CD14-positive monocyte (primary cell): Measurements from ENCODE around the gene AOC1. TPM values are rescaled to one million over a fixed set of nuclear protein-coding genes. Genes with fewer than 3 reads are reported as not detected.
A peak's percentile ranks its signal among the peaks of the same experiment; 100 is the strongest.

Experiments used
- DNase-seq, 3 donors: peaks; one replicate each; pipeline ENCODE4 v3.0.0-alpha.2; 2011 to 2022
- H2AFZ ChIP-seq: 2 replicates; pipeline ENCODE4 v1.6.0; 2012; ENCODE audit warnings: mild to moderate bottlenecking, low read depth, low read length, inconsistent platforms; ENCODE audit not compliant: insufficient read depth, poor library complexity, severe bottlenecking
- H3K27ac ChIP-seq, 2 donors: 1 replicate in 1 of 2; 2 replicates in 1 of 2; pipeline ENCODE4 v1.5.1; 2012 to 2013; ENCODE audit warnings: low read length in 2 of 2, control low read depth in 1 of 2, inconsistent platforms in 1 of 2, low read depth in 1 of 2, mild to moderate bottlenecking in 1 of 2
- H3K27me3 ChIP-seq, 2 donors: one replicate each; pipeline versions ENCODE4 v1.6.0 to v1.6.1; 2011 to 2013; ENCODE audit warnings: low read length in 2 of 2; ENCODE audit not compliant: control insufficient read depth in 2 of 2, insufficient read depth in 2 of 2
- H3K36me3 ChIP-seq, 2 donors: replicated peaks in 1 of 2; 1 replicate in 1 of 2; 2 replicates in 1 of 2; pipeline versions ENCODE4 v1.5.1 to v1.6.1; 2012 to 2013; ENCODE audit warnings: low read length in 2 of 2, control low read depth in 1 of 2, inconsistent platforms in 1 of 2, mild to moderate bottlenecking in 1 of 2; ENCODE audit not compliant: insufficient read depth in 2 of 2, control insufficient read depth in 1 of 2
- H3K4me1 ChIP-seq, 2 donors: 1 replicate in 1 of 2; 2 replicates in 1 of 2; pipeline versions ENCODE4 v1.5.1 to v1.6.1; 2012 to 2013; ENCODE audit warnings: low read length in 2 of 2, control low read depth in 1 of 2, inconsistent platforms in 1 of 2, mild to moderate bottlenecking in 1 of 2, moderate library complexity in 1 of 2; ENCODE audit not compliant: insufficient read depth in 2 of 2, control insufficient read depth in 1 of 2
- H3K4me2 ChIP-seq: replicated peaks from 2 replicates; pipeline ENCODE3; 2012; ENCODE audit warnings: low read length, moderate library complexity, mild to moderate bottlenecking; ENCODE audit not compliant: poor library complexity, severe bottlenecking; ENCODE audit errors: extremely low read depth
- H3K4me3 ChIP-seq, 3 experiments: fragments of 200-600 bp in 1 of 3; sonication (generic) in 1 of 3; replicated peaks in 1 of 3; 1 replicate in 2 of 3; 2 replicates in 1 of 3; pipeline ENCODE4 v1.5.1; 2011 to 2013; ENCODE audit warnings: low read length in 3 of 3, mild to moderate bottlenecking in 3 of 3, control low read depth in 2 of 3, low read depth in 2 of 3, inconsistent platforms in 1 of 3, moderate library complexity in 1 of 3
- H3K79me2 ChIP-seq: 2 replicates; pipeline ENCODE4 v1.6.0; 2012; ENCODE audit warnings: mild to moderate bottlenecking, control low read depth, inconsistent platforms, low read length, moderate library complexity; ENCODE audit not compliant: insufficient read depth
- H3K9ac ChIP-seq: 2 replicates; pipeline ENCODE4 v1.6.0; 2017; ENCODE audit warnings: low read length, mild to moderate bottlenecking; ENCODE audit not compliant: insufficient read depth, poor library complexity, severe bottlenecking
- H3K9me3 ChIP-seq, 2 donors: replicated peaks in 1 of 2; 1 replicate in 1 of 2; 2 replicates in 1 of 2; pipeline versions ENCODE4 v1.5.1 to v1.6.1; 2012 to 2013; ENCODE audit warnings: low read length in 2 of 2, control low read depth in 1 of 2; ENCODE audit not compliant: control insufficient read depth in 1 of 2, insufficient read depth in 1 of 2
- H4K20me1 ChIP-seq: 2 replicates; pipeline ENCODE4 v1.6.0; 2012; ENCODE audit warnings: mild to moderate bottlenecking, low read length, control low read depth, moderate library complexity; ENCODE audit not compliant: insufficient read depth
- H3K27ac Mint-ChIP-seq, 7 donors: one replicate each; pipeline ENCODE4 v1.8.0; 2020; ENCODE audit warnings: mild to moderate bottlenecking in 7 of 7, mixed read lengths in 7 of 7, moderate library complexity in 6 of 7, inconsistent platforms in 2 of 7
- H3K27me3 Mint-ChIP-seq, 3 donors: one replicate each; pipeline ENCODE4 v1.8.0; 2021 to 2022; ENCODE audit warnings: low read depth in 3 of 3, mild to moderate bottlenecking in 3 of 3, mixed read lengths in 3 of 3, moderate library complexity in 3 of 3, inconsistent platforms in 1 of 3
- H3K36me3 Mint-ChIP-seq, 2 donors: one replicate each; pipeline ENCODE4 v1.8.0; 2020; ENCODE audit warnings: mixed read lengths in 2 of 2, inconsistent platforms in 1 of 2, mild to moderate bottlenecking in 1 of 2
- H3K4me1 Mint-ChIP-seq: one replicate; pipeline ENCODE4 v1.8.0; 2020; ENCODE audit warnings: mild to moderate bottlenecking, mixed read lengths
- H3K4me3 Mint-ChIP-seq, 2 donors: one replicate each; pipeline ENCODE4 v1.8.0; 2020; ENCODE audit warnings: mild to moderate bottlenecking in 2 of 2, mixed read lengths in 2 of 2, moderate library complexity in 1 of 2
- H3K9me3 Mint-ChIP-seq, 7 donors: one replicate each; pipeline ENCODE4 v1.8.0; 2020 to 2022; ENCODE audit warnings: mixed read lengths in 7 of 7, mild to moderate bottlenecking in 6 of 7, moderate library complexity in 6 of 7, inconsistent platforms in 2 of 7
- CTCF ChIP-seq: fragments of 200-600 bp; IDR thresholded peaks from one replicate; pipeline ENCODE4 v1.8.0; 2022; ENCODE audit warnings: antibody characterized with exemption, mild to moderate bottlenecking
- WGBS: methylation state at CpG from one replicate; pipeline ENCODE4 v1.1.5; 2013; ENCODE audit warnings: missing lambda C conversion rate; ENCODE audit not compliant: insufficient coverage; 5-methylcytosine and 5-hydroxymethylcytosine counted together
- intact Hi-C, 2 donors: fragments of 100-400 bp; cut with micrococcal nuclease; formaldehyde crosslinking; loops; one replicate each; pipeline versions ENCODE4 v1.15.0 to v1.15.1; 2023
- polyA plus RNA-seq, 3 donors: library from polyadenylated mRNA; depleted of rRNA in 1 of 3; unstranded in 2 of 3; stranded (reverse) in 1 of 3; fragments of 300-500 nt in 2 of 3; fragments of >200 nt in 1 of 3; fragmentation: Illumina TruSeq in 2 of 3; gene quantifications; 1 replicate in 2 of 3; 2 replicates in 1 of 3; pipeline ENCODE4 v1.2.3, GENCODE V29; 2012 to 2021

Gene AOC1
- polyA plus RNA-seq, 3 donors: 0.16 to 0.31 TPM; not detected in 1

- 95% methylated on average over 15 of the region's 20 CpGs for WGBS
- H3K36me3 Mint-ChIP-seq: no peaks in the 10 kb centered on the region
- Histone ChIP-seq H3K27ac (no peak overlapping the region), H3K27me3 (peaks cover 0 to 3% of the 10 kb centered on the region in 2 donors), H2AFZ (no peak overlapping the region), H3K4me3 (no peak overlapping the region), H3K4me1 (no peaks in the 10 kb centered on the region), H3K4me2 (no peak overlapping the region), H3K79me2 (no peaks in the 10 kb centered on the region), H4K20me1 (no peaks in the 10 kb centered on the region), H3K36me3 (no peaks in the 10 kb centered on the region), H3K9ac (no peak overlapping the region), H3K9me3 (no peaks in the 10 kb centered on the region)
- peaks cover 2 to 16% (median 9%) of the 10 kb centered on the region in 7 donors for H3K9me3 Mint-ChIP-seq
- no peak overlapping the region for H3K4me3 Mint-ChIP-seq
- no peak for DNase-seq
- H3K27me3 Mint-ChIP-seq: peaks cover 4 to 13% (median 13%) of the 10 kb centered on the region in 3 donors
- peaks cover 6% of the 10 kb centered on the region for H3K4me1 Mint-ChIP-seq
- intact Hi-C loops: no loop called here
- H3K27ac Mint-ChIP-seq: peak overlapping the region in 1 of 7 donors; percentile 45
- TF ChIP-seq CTCF: no peak
Observed at GRCh38 chr7:150824379-150825177, 27.7 kb upstream of the AOC1 start.

- no peak overlapping the region for H3K27ac Mint-ChIP-seq
- H3K36me3 Mint-ChIP-seq: no peaks in the 10 kb centered on the region
- intact Hi-C loops: no loop called here
- no peak overlapping the region for H3K4me2 ChIP-seq
- 87% methylated on average over 5 of the region's 6 CpGs for WGBS
- no peak overlapping the region for H2AFZ ChIP-seq
- H4K20me1 ChIP-seq: no peaks in the 10 kb centered on the region
- H3K9me3 Mint-ChIP-seq: peaks cover 2 to 12% (median 8%) of the 10 kb centered on the region in 7 donors
- H3K27ac ChIP-seq: no peak overlapping the region
- H3K4me3 Mint-ChIP-seq: no peak overlapping the region
- no peak overlapping the region for H3K9ac ChIP-seq
- H3K27me3 Mint-ChIP-seq: peaks cover 2 to 18% (median 15%) of the 10 kb centered on the region in 3 donors
- no peaks in the 10 kb centered on the region for H3K36me3 ChIP-seq
- no peak for TF ChIP-seq CTCF
- H3K4me1 ChIP-seq: no peaks in the 10 kb centered on the region
- peaks cover 7% of the 10 kb centered on the region for H3K4me1 Mint-ChIP-seq
- no peaks in the 10 kb centered on the region for H3K79me2 ChIP-seq
- no peak overlapping the region for H3K4me3 ChIP-seq
- H3K9me3 ChIP-seq: no peaks in the 10 kb centered on the region
- DNase-seq: no peak
- peaks cover 0 to 3% of the 10 kb centered on the region in 2 donors for H3K27me3 ChIP-seq
Observed at GRCh38 chr7:150826061-150826849, 26.1 kb upstream of the AOC1 start.
